ENCODE results near the gene ETV7. TPM values are rescaled to one million over a fixed set of nuclear protein-coding genes. Genes with fewer than 3 reads are reported as not detected.

ETV7 gene
- total RNA-seq, 1 donor from 2014 or later = not detected

DNA sequence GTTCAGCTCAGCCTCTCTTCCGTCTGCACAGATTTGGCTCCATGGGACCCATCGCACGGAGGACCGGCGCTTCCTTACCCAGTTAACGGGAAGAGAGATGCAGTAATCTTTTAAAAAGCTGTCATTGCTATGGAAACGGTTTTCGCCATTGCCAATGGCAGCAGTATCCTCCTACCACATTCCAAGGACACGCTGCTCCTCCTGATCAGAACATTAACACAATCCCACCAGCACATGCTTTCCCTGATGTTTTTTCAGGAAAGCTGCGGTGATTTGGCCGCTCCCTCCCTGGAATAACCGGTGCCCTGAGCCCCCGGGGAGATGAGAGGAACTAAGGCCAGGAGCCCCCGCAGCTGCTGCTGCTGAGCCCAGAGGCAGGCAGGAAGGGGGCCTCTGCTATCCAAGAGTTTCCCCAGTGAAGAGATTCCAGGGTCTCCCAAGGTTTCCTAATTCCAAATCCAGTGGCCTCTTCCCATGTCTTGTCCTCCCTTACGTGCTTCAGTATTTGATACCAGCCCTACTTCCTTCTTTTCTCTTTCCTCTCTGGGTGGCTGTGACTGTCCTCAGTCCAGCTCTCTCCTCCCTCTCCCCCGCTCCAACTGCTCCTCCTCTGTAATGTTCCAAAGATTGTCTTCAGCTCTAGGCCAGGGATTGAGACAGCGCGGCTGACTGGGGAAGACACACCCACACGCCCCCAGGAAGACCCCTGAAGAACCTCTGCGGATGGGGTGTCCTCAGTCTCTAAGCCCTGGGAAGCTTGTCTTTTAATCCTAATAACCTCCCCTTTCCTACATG is 53.3 kb downstream of the ETV7 start:
- Mint-ChIP-seq H3K27ac (ENCODE audit: unreplicated experiment) (peak overlapping the region; percentile 6), H3K4me1 (ENCODE audit: unreplicated experiment) (peaks cover 12% of the 10 kb centered on the region), H3K4me3 (ENCODE audit: unreplicated experiment) (no peak overlapping the region), H3K27me3 (ENCODE audit: unreplicated experiment) (peaks cover 7% of the 10 kb centered on the region), H3K36me3 (ENCODE audit: low read depth, unreplicated experiment) (no peaks in the 10 kb centered on the region), H3K9me3 (ENCODE audit: unreplicated experiment) (no peaks in the 10 kb centered on the region)
- TF ChIP-seq, protein P1, sequence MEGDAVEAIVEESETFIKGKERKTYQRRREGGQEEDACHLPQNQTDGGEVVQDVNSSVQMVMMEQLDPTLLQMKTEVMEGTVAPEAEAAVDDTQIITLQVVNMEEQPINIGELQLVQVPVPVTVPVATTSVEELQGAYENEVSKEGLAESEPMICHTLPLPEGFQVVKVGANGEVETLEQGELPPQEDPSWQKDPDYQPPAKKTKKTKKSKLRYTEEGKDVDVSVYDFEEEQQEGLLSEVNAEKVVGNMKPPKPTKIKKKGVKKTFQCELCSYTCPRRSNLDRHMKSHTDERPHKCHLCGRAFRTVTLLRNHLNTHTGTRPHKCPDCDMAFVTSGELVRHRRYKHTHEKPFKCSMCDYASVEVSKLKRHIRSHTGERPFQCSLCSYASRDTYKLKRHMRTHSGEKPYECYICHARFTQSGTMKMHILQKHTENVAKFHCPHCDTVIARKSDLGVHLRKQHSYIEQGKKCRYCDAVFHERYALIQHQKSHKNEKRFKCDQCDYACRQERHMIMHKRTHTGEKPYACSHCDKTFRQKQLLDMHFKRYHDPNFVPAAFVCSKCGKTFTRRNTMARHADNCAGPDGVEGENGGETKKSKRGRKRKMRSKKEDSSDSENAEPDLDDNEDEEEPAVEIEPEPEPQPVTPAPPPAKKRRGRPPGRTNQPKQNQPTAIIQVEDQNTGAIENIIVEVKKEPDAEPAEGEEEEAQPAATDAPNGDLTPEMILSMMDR (IDR thresholded peaks at IDR 0.05; ENCODE audit: unreplicated experiment) = no peak
- no peak for DNase-seq (ENCODE audit: low spot score)

DNA sequence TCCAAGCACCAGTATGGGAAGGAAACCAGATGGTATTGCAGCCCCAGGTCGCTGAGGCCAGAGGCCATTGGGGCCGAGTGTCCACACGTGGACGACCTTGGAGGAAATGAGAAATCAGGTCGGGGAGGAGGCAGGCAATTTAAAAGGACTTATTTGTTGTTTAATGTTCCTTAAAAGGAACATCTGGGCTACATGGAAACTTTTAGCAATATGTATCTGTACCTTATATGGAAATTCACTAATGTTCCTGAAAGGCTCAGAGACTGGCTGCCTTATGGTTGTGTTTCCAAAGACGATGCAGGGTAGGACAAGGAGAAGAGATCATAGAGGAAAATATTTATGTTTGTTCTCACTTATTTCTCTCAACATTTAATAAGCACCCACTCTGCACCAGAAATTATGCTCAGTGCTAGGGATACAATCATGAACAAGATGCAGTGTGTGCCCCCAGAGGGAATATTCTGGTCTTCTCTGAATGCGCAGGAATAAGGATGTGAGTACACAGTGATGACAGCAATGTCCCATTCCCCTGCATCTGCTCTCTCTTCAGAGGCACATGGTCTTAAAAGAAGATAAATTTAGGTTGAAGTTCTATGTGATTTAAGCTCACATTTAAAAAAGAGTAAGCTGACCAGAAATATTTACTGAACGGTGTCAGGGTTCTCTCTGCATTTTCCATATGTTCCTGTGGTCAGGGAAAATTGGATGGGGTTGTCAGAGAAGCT is 54.1 kb downstream of the ETV7 start:
- Mint-ChIP-seq H3K4me3 (ENCODE audit: unreplicated experiment) (no peak overlapping the region), H3K27me3 (ENCODE audit: unreplicated experiment) (peaks cover 7% of the 10 kb centered on the region), H3K27ac (ENCODE audit: unreplicated experiment) (no peak overlapping the region), H3K9me3 (ENCODE audit: unreplicated experiment) (no peaks in the 10 kb centered on the region), H3K4me1 (ENCODE audit: unreplicated experiment) (peaks cover 12% of the 10 kb centered on the region), H3K36me3 (ENCODE audit: low read depth, unreplicated experiment) (no peaks in the 10 kb centered on the region)
- TF ChIP-seq, protein P1 (IDR thresholded peaks at IDR 0.05; ENCODE audit: unreplicated experiment) = no peak
- no peak for DNase-seq (ENCODE audit: low spot score)

DNA sequence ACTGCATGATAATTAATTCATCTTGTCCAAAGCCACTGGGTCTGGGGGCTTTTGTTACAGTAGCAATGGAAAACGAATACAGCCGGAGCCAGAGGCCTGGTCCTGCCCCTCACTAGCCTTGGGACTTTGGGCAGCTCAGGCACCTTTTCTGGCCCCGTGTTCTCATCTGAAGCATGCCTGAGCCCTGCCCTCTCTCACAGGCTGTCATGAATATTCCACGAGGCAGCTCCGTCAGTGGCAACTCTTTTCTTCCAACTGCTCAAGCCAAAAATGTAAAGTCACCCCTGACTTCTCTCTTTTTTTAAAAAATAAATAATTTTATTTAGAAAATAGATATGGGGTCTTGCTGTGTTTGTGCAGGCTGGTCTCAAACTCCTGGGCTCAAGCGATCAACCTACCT is 56.1 kb downstream of the ETV7 start:
- Mint-ChIP-seq H3K4me1 (ENCODE audit: unreplicated experiment) (peaks cover 14% of the 10 kb centered on the region), H3K27ac (ENCODE audit: unreplicated experiment) (no peak overlapping the region), H3K4me3 (ENCODE audit: unreplicated experiment) (no peak overlapping the region)

DNA sequence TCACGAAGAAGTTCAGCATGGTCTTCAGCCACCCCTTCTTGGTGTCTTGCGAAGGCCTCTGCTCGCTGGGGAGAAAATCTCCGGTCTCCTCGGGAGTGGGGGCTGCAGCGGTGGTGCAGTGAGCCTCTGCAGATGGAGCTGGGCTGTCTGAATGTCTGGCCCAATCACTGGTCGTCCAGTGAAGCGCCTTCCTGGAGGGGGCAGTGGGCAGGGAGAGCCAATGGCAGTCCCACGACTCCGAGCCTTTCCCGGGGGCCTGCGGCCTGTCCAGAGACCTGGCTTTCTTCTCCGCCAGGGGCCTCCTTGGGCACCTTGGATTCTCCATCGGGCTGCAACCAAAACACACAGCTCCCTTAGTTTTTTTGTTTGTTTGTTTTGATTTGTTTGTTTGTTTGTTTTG is 57.1 kb downstream of the ETV7 start:
- DNase-seq (ENCODE audit: low spot score) = no peak
- TF ChIP-seq, protein P1 (IDR thresholded peaks at IDR 0.05; ENCODE audit: unreplicated experiment) = no peak
- H3K36me3 Mint-ChIP-seq (ENCODE audit: low read depth, unreplicated experiment) = no peaks in the 10 kb centered on the region
- no peak overlapping the region for H3K4me3 Mint-ChIP-seq (ENCODE audit: unreplicated experiment)
- H3K9me3 Mint-ChIP-seq (ENCODE audit: unreplicated experiment) = no peaks in the 10 kb centered on the region
- peaks cover 14% of the 10 kb centered on the region for H3K4me1 Mint-ChIP-seq (ENCODE audit: unreplicated experiment)
- H3K27ac Mint-ChIP-seq (ENCODE audit: unreplicated experiment) = no peak overlapping the region
- H3K27me3 Mint-ChIP-seq (ENCODE audit: unreplicated experiment) = peaks cover 7% of the 10 kb centered on the region

More for the DNA sequence above, 56.1 kb downstream of the ETV7 start:
- Mint-ChIP-seq H3K9me3 (ENCODE audit: unreplicated experiment) (no peaks in the 10 kb centered on the region), H3K27me3 (ENCODE audit: unreplicated experiment) (peaks cover 7% of the 10 kb centered on the region), H3K36me3 (ENCODE audit: low read depth, unreplicated experiment) (no peaks in the 10 kb centered on the region)
- TF ChIP-seq, protein P1 (IDR thresholded peaks at IDR 0.05; ENCODE audit: unreplicated experiment) = no peak
- no peak for DNase-seq (ENCODE audit: low spot score)

DNA sequence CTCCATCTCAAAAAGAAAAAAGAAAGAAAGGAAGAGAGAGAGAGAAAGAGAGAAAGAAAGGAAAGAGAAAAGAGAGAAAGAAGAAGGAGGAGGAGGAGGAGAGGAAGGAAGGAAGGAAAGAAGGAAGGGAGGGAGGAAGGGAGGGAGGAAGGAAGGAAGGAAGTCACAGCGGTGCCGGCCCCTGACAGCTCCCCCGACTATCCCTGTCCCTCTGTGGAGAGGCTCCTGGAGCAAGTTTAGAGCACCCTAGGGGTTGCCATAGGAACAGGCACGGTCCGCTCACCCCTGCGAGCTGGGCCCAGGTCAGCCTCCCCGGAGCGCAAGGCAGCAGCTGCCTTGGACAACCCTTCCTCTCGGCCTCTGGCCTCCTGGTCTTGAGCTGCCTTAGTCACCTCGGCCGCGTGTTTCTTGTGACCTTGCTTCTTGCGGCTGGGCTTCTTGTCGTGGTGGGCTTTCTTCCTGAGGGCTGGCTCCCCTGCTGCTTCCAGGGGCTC is 57.6 kb downstream of the ETV7 start:
- TF ChIP-seq, protein P1 (IDR thresholded peaks at IDR 0.05; ENCODE audit: unreplicated experiment) = no peak
- no peak for DNase-seq (ENCODE audit: low spot score)
- peaks cover 13% of the 10 kb centered on the region for H3K4me1 Mint-ChIP-seq (ENCODE audit: unreplicated experiment)

More for the DNA sequence above, 57.6 kb downstream of the ETV7 start:
- Mint-ChIP-seq H3K36me3 (ENCODE audit: low read depth, unreplicated experiment) (no peaks in the 10 kb centered on the region), H3K9me3 (ENCODE audit: unreplicated experiment) (no peaks in the 10 kb centered on the region), H3K27me3 (ENCODE audit: unreplicated experiment) (peaks cover 5% of the 10 kb centered on the region), H3K27ac (ENCODE audit: unreplicated experiment) (no peak overlapping the region), H3K4me3 (ENCODE audit: unreplicated experiment) (no peak overlapping the region)

All from endothelial cell (in vitro differentiated cells).